HCT116 (cell line): ENCODE data around the gene GNAS. TPM values are rescaled to one million over a fixed set of nuclear protein-coding genes. Genes with fewer than 3 reads are reported as not detected.

ENCODE experiments used
- ATAC-seq: fragments of 200-7000 bp; cut with Tn5 transposase; 2 replicates; pipeline ENCODE4 v1.9.1; 2020; ENCODE audit warnings: mild to moderate bottlenecking, moderate library complexity
- BruUV-seq: library from RNA; stranded (reverse); fragments of 400-500 nt; replicated peaks from 2 replicates; lab custom pipeline; 2021; lab: Mats Ljungman, UMichigan
- CTCF ChIA-PET: fragments of 300-600 bp; sonication (Branson Sonifier 250); formaldehyde crosslinking; loops from one replicate; lab custom pipeline; 2021; ENCODE audit warnings: antibody characterized with exemption; lab: Charles Lee
- POLR2A ChIA-PET: fragments of 300-600, 350-600 bp; sonication (Branson Sonifier 250); formaldehyde crosslinking; loops from one replicate; lab custom pipeline; 2021; ENCODE audit warnings: antibody characterized with exemption; lab: Charles Lee
- RAD21 ChIA-PET, 2 experiments: fragments of 300-600 bp; sonication (Branson Sonifier 250); formaldehyde crosslinking; loops; one replicate each; lab custom pipeline; 2023; ENCODE audit warnings: low total read pairs in 2 of 2; ENCODE audit not compliant: uncharacterized antibody in 2 of 2, unreplicated experiment in 2 of 2, low non-redundant PET in 1 of 2; lab: Charles Lee
- DNase-seq: peaks from one replicate; pipeline ENCODE4 v3.0.0-alpha.2; 2010; ENCODE audit warnings: low read depth, low spot score
- H2AFZ ChIP-seq: fragments of 200-600 bp; shearing (Covaris generic), sonication (generic); 2 replicates; pipeline ENCODE4 v1.6.1; 2017; ENCODE audit warnings: low read depth, mixed run types, mixed read lengths, antibody characterized with exemption, low read length; ENCODE audit not compliant: poor library complexity, severe bottlenecking
- H3K27ac ChIP-seq: 2 replicates; pipeline ENCODE4 v1.5.1; 2012; ENCODE audit warnings: low read depth, low read length
- H3K27me3 ChIP-seq: fragments of 200-600 bp; sonication (generic); 2 replicates; pipeline ENCODE4 v1.6.1; 2016; ENCODE audit warnings: mixed run types, low read length, mixed read lengths; ENCODE audit not compliant: insufficient read depth
- H3K36me3 ChIP-seq, 2 experiments: fragments of 200-500 bp in 1 of 2; fragments of 200-600 bp in 1 of 2; sonication (Bioruptor generic) in 1 of 2; sonication (generic) in 1 of 2; 2 replicates each; pipeline versions ENCODE4 v1.5.1 to v1.6.1; 2014 to 2016; ENCODE audit warnings: low read length in 2 of 2, inconsistent platforms in 1 of 2, mixed read lengths in 1 of 2, mixed run types in 1 of 2; ENCODE audit not compliant: insufficient read depth in 2 of 2, control insufficient read depth in 1 of 2
- H3K4me1 ChIP-seq, 2 experiments: fragments of 200-600 bp in 1 of 2; sonication (generic) in 1 of 2; 2 replicates each; pipeline versions ENCODE4 v1.5.1 to v1.6.1; 2012 to 2017; ENCODE audit warnings: low read length in 2 of 2, inconsistent platforms in 1 of 2, mild to moderate bottlenecking in 1 of 2, mixed read lengths in 1 of 2, mixed run types in 1 of 2, moderate library complexity in 1 of 2; ENCODE audit not compliant: insufficient read depth in 2 of 2, control insufficient read depth in 1 of 2
- H3K4me2 ChIP-seq: fragments of 200-600 bp; sonication (generic); 2 replicates; pipeline ENCODE4 v1.6.1; 2017; ENCODE audit warnings: mixed run types, low read length, mixed read lengths
- H3K4me3 ChIP-seq, 2 experiments: fragments of 200-600 bp in 1 of 2; sonication (generic) in 1 of 2; replicated peaks in 1 of 2; 2 replicates each; pipeline ENCODE4 v1.5.1; 2011 to 2016; ENCODE audit warnings: low read length in 2 of 2, control low read depth in 1 of 2, low read depth in 1 of 2, mild to moderate bottlenecking in 1 of 2, mixed read lengths in 1 of 2, mixed run types in 1 of 2
- H3K79me2 ChIP-seq: fragments of 200-600 bp; sonication (generic); 2 replicates; pipeline ENCODE4 v1.6.1; 2017; ENCODE audit warnings: mild to moderate bottlenecking, mixed run types, low read length, moderate library complexity, mixed read lengths; ENCODE audit not compliant: insufficient read depth
- H3K9ac ChIP-seq: fragments of 200-600 bp; sonication (generic); 2 replicates; pipeline ENCODE4 v1.6.1; 2016; ENCODE audit warnings: low read length, mixed read lengths
- H3K9me2 ChIP-seq: fragments of 200-600 bp; sonication (generic), shearing (Covaris generic); 2 replicates; pipeline ENCODE4 v1.6.1; 2017; ENCODE audit warnings: mixed run types, mild to moderate bottlenecking, moderate library complexity; ENCODE audit not compliant: insufficient read depth
- H3K9me3 ChIP-seq, 2 experiments: fragments of 200-500 bp in 1 of 2; fragments of 200-600 bp in 1 of 2; sonication (Bioruptor generic) in 1 of 2; sonication (generic) in 1 of 2; 2 replicates each; pipeline ENCODE4 v1.6.1; 2014 to 2017; ENCODE audit warnings: low read length in 2 of 2, mixed read lengths in 2 of 2, inconsistent platforms in 1 of 2, low read depth in 1 of 2, mild to moderate bottlenecking in 1 of 2, mixed run types in 1 of 2, moderate library complexity in 1 of 2; ENCODE audit not compliant: control insufficient read depth in 1 of 2, insufficient read depth in 1 of 2
- H4K20me1 ChIP-seq: fragments of 200-600 bp; sonication (generic), shearing (Covaris generic); 2 replicates; pipeline ENCODE4 v1.6.1; 2017; ENCODE audit warnings: mixed run types, mild to moderate bottlenecking, moderate library complexity; ENCODE audit not compliant: insufficient read depth
- CBX3 ChIP-seq: IDR thresholded peaks from 2 replicates; pipeline ENCODE4 v1.6.1; 2012; ENCODE audit warnings: low read depth
- CTCF ChIP-seq, 3 experiments: fragments of 200-600 bp in 1 of 3; sonication (generic) in 1 of 3; IDR thresholded peaks in 2 of 3; conservative IDR thresholded peaks in 1 of 3; 2 replicates each; pipeline ENCODE4 v1.5.1; 2012 to 2017; ENCODE audit warnings: low read depth in 2 of 3, low read length in 2 of 3, antibody characterized with exemption in 1 of 3, borderline replicate concordance in 1 of 3, control low read depth in 1 of 3, mild to moderate bottlenecking in 1 of 3, mixed read lengths in 1 of 3, mixed run types in 1 of 3, moderate library complexity in 1 of 3; ENCODE audit not compliant: insufficient read depth in 1 of 3
- FOSL1 ChIP-seq: IDR thresholded peaks from 2 replicates; pipeline ENCODE4 v1.6.1; 2012; ENCODE audit warnings: low read depth
- MAX ChIP-seq: IDR thresholded peaks from 2 replicates; pipeline ENCODE4 v1.6.1; 2012
- RAD21 ChIP-seq: IDR thresholded peaks from 2 replicates; pipeline ENCODE4 v1.6.1; 2012; ENCODE audit warnings: low read depth, mild to moderate bottlenecking
- SIN3A ChIP-seq: IDR thresholded peaks from 2 replicates; pipeline ENCODE4 v1.6.1; 2012; ENCODE audit warnings: low read depth
- TCF7L2 ChIP-seq: IDR thresholded peaks from 2 replicates; pipeline ENCODE4 v1.7.0; 2011; ENCODE audit warnings: borderline replicate concordance, inconsistent platforms; ENCODE audit not compliant: insufficient read depth, insufficient read length; ENCODE audit errors: extremely low read depth
- ZFX ChIP-seq: fragments of 450-650 bp; IDR thresholded peaks from 2 replicates; pipeline ENCODE4 v1.6.1; 2017
- ZNF274 ChIP-seq: fragments of 200-500 bp; sonication (Bioruptor generic); IDR thresholded peaks from 2 replicates; pipeline ENCODE4 v1.6.1; 2014; ENCODE audit warnings: mild to moderate bottlenecking, low read depth, low read length, inconsistent platforms
- intact Hi-C: fragments of 100-400 bp; cut with micrococcal nuclease; formaldehyde crosslinking; loops from 2 replicates; pipeline ENCODE4 v1.10.0; 2022
- total RNA-seq: library from RNA; stranded (reverse); gene quantifications from one replicate; pipeline ENCODE4 v1.2.1, GENCODE V29; 2021; ENCODE audit not compliant: unreplicated experiment

GNAS gene
- total RNA-seq, 1 experiment from 2014 or later, result 699 TPM

- POLR2A ChIA-PET, result no interaction called here
- Histone ChIP-seq H3K9me2 (no peaks in the 10 kb centered on the region), H3K4me3 (no peak overlapping the region), H3K9ac (no peak overlapping the region), H3K36me3 (no peaks in the 10 kb centered on the region), H2AFZ (no peak overlapping the region), H3K4me2 (no peak overlapping the region), H3K79me2 (no peaks in the 10 kb centered on the region), H3K27me3 (no peaks in the 10 kb centered on the region), H4K20me1 (no peaks in the 10 kb centered on the region), H3K9me3 (no peaks in the 10 kb centered on the region), H3K27ac (no peak overlapping the region), H3K4me1 (no peaks in the 10 kb centered on the region; a peak in 1 of 4 replicates)
- CTCF ChIA-PET, result no interaction called here
- RAD21 ChIA-PET, result no interaction called here
- intact Hi-C loops, result no loop called here
- no peak for ATAC-seq
- no peak for DNase-seq
- TF ChIP-seq TCF7L2, result no peak
- no peak for TF ChIP-seq ZNF274
- no peak for TF ChIP-seq FOSL1
- no peak for TF ChIP-seq CBX3
- no peak for TF ChIP-seq ZFX
- no peak for TF ChIP-seq RAD21
- no peak for TF ChIP-seq MAX
- TF ChIP-seq SIN3A, result no peak
- no peak for TF ChIP-seq CTCF (IDR thresholded peaks at IDR 0.05 in 2 of 3, conservative IDR thresholded peaks at IDR 0.05 in 1 of 3; ENCODE audit: borderline replicate concordance in 1 of 3, insufficient read depth in 1 of 3, low read depth in 2 of 3, low read length in 2 of 3)
- no TSS peak for BruUV-seq
These were observed 36.5 kb upstream of the GNAS start for GRCh38 chr20:58816051-58816450.
